DMS153 (cell line): Measurements from ENCODE around the gene EIF4G3.
"Not testable (repeated sequence)": the region's sequence is repeated elsewhere in the genome, so short reads cannot be mapped to it uniquely, and the experiment has no call there.

ENCODE experiments used
- DNase-seq: peaks from one replicate; lab custom pipeline; 2025; lab: John Stamatoyannopoulos, UW

Gene EIF4G3

GRCh38 chr1:20811916-20812315, 364.8 kb downstream of the EIF4G3 start:
- no peak for DNase-seq

GRCh38 chr1:20793236-20793635, 383.5 kb downstream of the EIF4G3 start:
- DNase-seq = no peak

- DNase-seq = no peak
Measured at GRCh38 chr1:20792196-20792595, 384.5 kb downstream of the EIF4G3 start.

- no peak for DNase-seq
Measured at GRCh38 chr1:20790785-20791184, 385.9 kb downstream of the EIF4G3 start.

- DNase-seq = not testable (repeated sequence)
Measured at GRCh38 chr1:20789598-20789997, 387.1 kb downstream of the EIF4G3 start.

GRCh38 chr1:20787840-20788795, 388.6 kb downstream of the EIF4G3 start:
- no peak for DNase-seq

GRCh38 chr1:20787029-20787839, 389.5 kb downstream of the EIF4G3 start, which contains the start of gene HP1BP3:
HP1BP3 (minus strand) TSS chr1:20787307; CDS start chr1:20780440, 6,867 bp downstream.
- DNase-seq = peak; percentile 58

- DNase-seq = peak; percentile 95
Measured at GRCh38 chr1:20786253-20787028, 390.3 kb downstream of the EIF4G3 start.

GRCh38 chr1:20785907-20786252, 390.8 kb downstream of the EIF4G3 start:
- DNase-seq = no peak

GRCh38 chr1:20775700-20776099, 401.0 kb downstream of the EIF4G3 start:
- DNase-seq = no peak

GRCh38 chr1:20771780-20772179, 404.9 kb downstream of the EIF4G3 start:
- DNase-seq = no peak

GRCh38 chr1:20770314-20771087, 406.2 kb downstream of the EIF4G3 start:
- no peak for DNase-seq

GRCh38 chr1:20767271-20767670, 409.4 kb downstream of the EIF4G3 start:
- DNase-seq = no peak

- no peak for DNase-seq
Measured at GRCh38 chr1:20763417-20763816, 413.3 kb downstream of the EIF4G3 start.

GRCh38 chr1:20760322-20760721, 416.4 kb downstream of the EIF4G3 start:
- DNase-seq = no peak
